CD4-positive, alpha-beta T cell (primary cell): ENCODE measurements around the gene BABAM2. TPM values are rescaled to one million over a fixed set of nuclear protein-coding genes. Genes with fewer than 3 reads are reported as not detected.
"Not testable (repeated sequence)": the region's sequence is repeated elsewhere in the genome, so short reads cannot be mapped to it uniquely, and the experiment has no call there.

ENCODE experiments used
- ATAC-seq: fragments of 200-7000 bp; cut with Tn5 transposase; one replicate; pipeline ENCODE4 v1.10.0; 2022; ENCODE audit warnings: mild to moderate bottlenecking; ENCODE audit not compliant: poor library complexity
- CTCF ChIA-PET: fragments of 350-600 bp; sonication (Branson Sonifier 250); formaldehyde crosslinking; loops from one replicate; lab custom pipeline; 2021; ENCODE audit warnings: antibody characterized with exemption, inconsistent platforms; lab: Charles Lee
- POLR2A ChIA-PET: fragments of 350-600 bp; sonication (Branson Sonifier 250); formaldehyde crosslinking; loops from one replicate; lab custom pipeline; 2021; ENCODE audit warnings: antibody characterized with exemption, inconsistent platforms; lab: Charles Lee
- DNase-seq, 14 experiments: peaks; one replicate each; pipeline ENCODE4 v3.0.0-alpha.2; 2013 to 2020; ENCODE audit warnings: mixed read lengths in 2 of 14
- H3K27ac ChIP-seq, 2 donors: one replicate each; pipeline versions ENCODE4 v1.5.1 to v1.7.0; 2013; ENCODE audit warnings: low read length in 2 of 2, low read depth in 1 of 2, mild to moderate bottlenecking in 1 of 2
- H3K27me3 ChIP-seq, 2 experiments: 1 replicate in 1 of 2; 2 replicates in 1 of 2; pipeline versions ENCODE4 v1.6.1 to v1.7.0; 2013; ENCODE audit warnings: low read length in 2 of 2, control low read depth in 1 of 2, mild to moderate bottlenecking in 1 of 2, moderate library complexity in 1 of 2; ENCODE audit not compliant: insufficient read depth in 2 of 2, control insufficient read depth in 1 of 2
- H3K36me3 ChIP-seq: one replicate; pipeline ENCODE4 v1.6.1; 2013; ENCODE audit warnings: low read length, control low read depth; ENCODE audit not compliant: insufficient read depth
- H3K4me1 ChIP-seq: one replicate; pipeline ENCODE4 v1.6.1; 2013; ENCODE audit warnings: low read length, control low read depth; ENCODE audit not compliant: insufficient read depth
- H3K4me3 ChIP-seq: one replicate; pipeline ENCODE4 v1.5.1; 2013; ENCODE audit warnings: mild to moderate bottlenecking, low read length, moderate library complexity
- H3K9me3 ChIP-seq, 2 experiments: 1 replicate in 1 of 2; 2 replicates in 1 of 2; pipeline versions ENCODE4 v1.6.1 to v1.7.0; 2013; ENCODE audit warnings: low read length in 2 of 2, mild to moderate bottlenecking in 2 of 2, control low read depth in 1 of 2, moderate library complexity in 1 of 2; ENCODE audit not compliant: control insufficient read depth in 1 of 2, insufficient read depth in 1 of 2
- H3K27ac Mint-ChIP-seq: one replicate; pipeline ENCODE4 v1.8.0; 2020; ENCODE audit warnings: mixed read lengths
- H3K27me3 Mint-ChIP-seq: one replicate; pipeline ENCODE4 v1.8.0; 2021; ENCODE audit warnings: mixed read lengths
- H3K36me3 Mint-ChIP-seq: one replicate; pipeline ENCODE4 v1.8.0; 2021; ENCODE audit warnings: low read depth, mixed read lengths
- H3K4me1 Mint-ChIP-seq: one replicate; pipeline ENCODE4 v1.8.0; 2021; ENCODE audit warnings: low read depth, mixed read lengths
- H3K4me3 Mint-ChIP-seq: one replicate; pipeline ENCODE4 v1.8.0; 2020; ENCODE audit warnings: mild to moderate bottlenecking, mixed read lengths
- H3K9me3 Mint-ChIP-seq: one replicate; pipeline ENCODE4 v1.8.0; 2020; ENCODE audit warnings: mixed read lengths
- intact Hi-C, 2 experiments: fragments of 100-400 bp; cut with DNase I in 1 of 2; cut with micrococcal nuclease in 1 of 2; formaldehyde crosslinking; loops; one replicate each; pipeline versions ENCODE4 v1.15.1 to v1.9.0; 2023 to 2025; cut with DNase I, micrococcal nuclease
- total RNA-seq, 174 experiments: library from RNA in 2 of 174; stranded (reverse) in 2 of 174; gene quantifications; one replicate each; pipeline ENCODE4 v1.2.3 and lab custom pipeline; 2021 to 2026
- TF ChIP-seq, protein P1 (sequence below): fragments of 200-600 bp; IDR thresholded peaks from one replicate; pipeline ENCODE4 v1.8.0; 2022; ENCODE audit warnings: antibody characterized with exemption, mild to moderate bottlenecking

Gene BABAM2
- total RNA-seq, 2 experiments from 2014 or later, result 29.2 to 32.8 TPM

DNA sequence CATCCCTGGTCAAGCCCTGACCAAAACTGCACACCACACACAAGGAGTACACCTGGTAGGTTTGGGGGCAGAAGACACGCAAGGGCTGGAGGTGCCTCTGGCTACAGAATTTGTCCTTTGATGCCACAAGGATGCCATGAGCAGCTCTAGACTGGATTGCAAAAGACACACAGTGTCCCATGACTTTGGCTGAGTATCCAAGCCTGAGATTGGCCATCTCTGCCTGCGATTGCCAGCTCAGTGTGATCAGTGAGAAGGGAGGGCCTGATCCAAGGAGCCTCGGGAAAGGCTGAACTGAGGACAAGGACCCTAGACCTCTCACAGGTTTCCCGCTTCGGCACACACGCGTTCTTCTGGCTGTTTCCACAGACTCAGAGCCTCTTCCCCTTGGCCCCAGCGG lies 442.2 kb downstream of the BABAM2 start:
- Histone ChIP-seq H3K27ac (no peak overlapping the region), H3K9me3 (no peaks in the 10 kb centered on the region), H3K36me3 (no peaks in the 10 kb centered on the region), H3K4me1 (no peaks in the 10 kb centered on the region), H3K4me3 (no peak overlapping the region), H3K27me3 (no peaks in the 10 kb centered on the region)
- Mint-ChIP-seq H3K36me3 (peaks cover 11% of the 10 kb centered on the region), H3K9me3 (no peaks in the 10 kb centered on the region), H3K4me1 (no peaks in the 10 kb centered on the region), H3K4me3 (no peak overlapping the region), H3K27me3 (no peaks in the 10 kb centered on the region), H3K27ac (no peak overlapping the region)
- CTCF ChIA-PET, result no interaction called here
- no peak for ATAC-seq
- POLR2A ChIA-PET, result no interaction called here
- DNase-seq, result no peak
- TF ChIP-seq, protein P1, sequence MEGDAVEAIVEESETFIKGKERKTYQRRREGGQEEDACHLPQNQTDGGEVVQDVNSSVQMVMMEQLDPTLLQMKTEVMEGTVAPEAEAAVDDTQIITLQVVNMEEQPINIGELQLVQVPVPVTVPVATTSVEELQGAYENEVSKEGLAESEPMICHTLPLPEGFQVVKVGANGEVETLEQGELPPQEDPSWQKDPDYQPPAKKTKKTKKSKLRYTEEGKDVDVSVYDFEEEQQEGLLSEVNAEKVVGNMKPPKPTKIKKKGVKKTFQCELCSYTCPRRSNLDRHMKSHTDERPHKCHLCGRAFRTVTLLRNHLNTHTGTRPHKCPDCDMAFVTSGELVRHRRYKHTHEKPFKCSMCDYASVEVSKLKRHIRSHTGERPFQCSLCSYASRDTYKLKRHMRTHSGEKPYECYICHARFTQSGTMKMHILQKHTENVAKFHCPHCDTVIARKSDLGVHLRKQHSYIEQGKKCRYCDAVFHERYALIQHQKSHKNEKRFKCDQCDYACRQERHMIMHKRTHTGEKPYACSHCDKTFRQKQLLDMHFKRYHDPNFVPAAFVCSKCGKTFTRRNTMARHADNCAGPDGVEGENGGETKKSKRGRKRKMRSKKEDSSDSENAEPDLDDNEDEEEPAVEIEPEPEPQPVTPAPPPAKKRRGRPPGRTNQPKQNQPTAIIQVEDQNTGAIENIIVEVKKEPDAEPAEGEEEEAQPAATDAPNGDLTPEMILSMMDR, result no peak
- intact Hi-C loops, result no loop called here

DNA sequence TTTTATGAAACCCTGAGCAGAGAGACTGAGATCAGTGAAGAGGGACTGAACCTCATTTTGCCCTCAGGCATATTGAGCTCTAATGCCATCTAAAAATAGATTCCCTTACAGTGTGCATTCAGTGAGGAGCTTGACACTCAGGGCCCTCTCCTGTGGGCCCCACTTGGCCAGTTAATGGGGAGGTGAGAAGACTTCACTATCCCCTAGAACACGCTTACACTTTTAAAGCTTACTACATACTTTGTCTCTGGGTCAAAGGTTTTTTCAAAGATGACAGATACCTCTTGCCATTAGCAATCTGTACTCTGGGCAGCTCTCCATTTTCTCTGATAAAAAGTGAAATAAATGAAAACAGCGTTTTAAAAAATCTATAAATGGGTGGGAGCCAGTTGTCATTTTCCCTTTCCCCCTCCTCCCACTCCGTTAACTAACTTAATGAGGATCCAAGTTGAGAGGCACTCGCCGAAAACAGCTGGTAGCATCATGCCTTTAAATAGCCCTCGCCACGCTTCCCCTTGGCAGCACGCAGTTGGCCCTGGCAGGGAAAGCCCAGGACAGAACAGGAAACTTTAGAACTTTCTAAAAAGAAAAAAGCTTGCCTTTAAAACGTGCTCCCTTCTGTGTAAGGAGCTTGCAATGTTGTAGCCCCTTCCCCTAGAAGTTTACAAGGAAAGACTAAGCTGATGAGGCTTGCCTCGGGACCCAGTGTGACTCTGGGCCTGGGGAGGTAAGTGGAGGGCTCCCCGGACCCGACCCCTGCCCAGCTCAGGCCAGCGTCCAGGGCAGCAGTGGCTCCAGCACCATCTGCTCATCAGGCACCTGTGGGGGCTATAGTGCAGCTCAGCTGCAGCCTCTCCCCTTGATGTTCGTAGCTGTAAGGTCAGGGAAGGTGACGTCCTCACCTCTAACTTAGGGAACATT lies 443.3 kb downstream of the BABAM2 start:
- Mint-ChIP-seq H3K27ac (no peak overlapping the region), H3K27me3 (no peaks in the 10 kb centered on the region), H3K4me3 (no peak overlapping the region), H3K4me1 (no peaks in the 10 kb centered on the region), H3K9me3 (no peaks in the 10 kb centered on the region), H3K36me3 (peaks cover 8% of the 10 kb centered on the region)
- H3K36me3 ChIP-seq, result peaks cover 4% of the 10 kb centered on the region
- no peak overlapping the region for H3K4me3 ChIP-seq
- CTCF ChIA-PET, result no interaction called here
- H3K27me3 ChIP-seq, result no peaks in the 10 kb centered on the region
- intact Hi-C loops, result no loop called here
- POLR2A ChIA-PET, result interaction anchor here (0.5 kb wide), 1 partner anchor 602 kb away, joined by 3 read pairs; no protein-coding TSS in a partner anchor
- no peak overlapping the region for H3K27ac ChIP-seq
- TF ChIP-seq, protein P1, result no peak
- H3K4me1 ChIP-seq, result no peaks in the 10 kb centered on the region
- DNase-seq, result no peak
- no peak for ATAC-seq
- no peaks in the 10 kb centered on the region for H3K9me3 ChIP-seq

DNA sequence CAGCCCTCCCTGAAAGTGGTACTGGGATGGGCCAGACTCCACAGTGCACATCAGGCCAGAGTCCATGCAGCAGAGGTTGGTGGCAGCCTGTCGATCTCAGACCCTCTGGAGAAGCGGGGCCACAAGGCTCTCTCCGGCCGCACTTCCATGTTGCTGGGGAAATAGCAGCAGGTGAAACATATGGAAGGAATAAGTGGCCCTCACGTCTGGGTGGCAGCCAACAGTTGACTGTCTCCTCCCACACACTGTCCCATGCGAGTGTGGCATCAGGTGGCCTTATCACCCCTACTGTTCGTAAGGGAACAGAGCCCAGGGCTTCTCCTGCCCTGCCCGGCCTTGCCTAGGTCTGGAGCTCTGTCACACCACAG lies 444.0 kb downstream of the BABAM2 start:
- TF ChIP-seq, protein P1, result no peak
- POLR2A ChIA-PET, result no interaction called here
- Mint-ChIP-seq H3K4me1 (no peaks in the 10 kb centered on the region), H3K36me3 (peaks cover 8% of the 10 kb centered on the region), H3K4me3 (no peak overlapping the region), H3K9me3 (no peaks in the 10 kb centered on the region), H3K27ac (no peak overlapping the region), H3K27me3 (no peaks in the 10 kb centered on the region)
- Histone ChIP-seq H3K36me3 (peaks cover 4% of the 10 kb centered on the region), H3K9me3 (no peaks in the 10 kb centered on the region), H3K27me3 (no peaks in the 10 kb centered on the region), H3K4me3 (no peak overlapping the region), H3K4me1 (no peaks in the 10 kb centered on the region), H3K27ac (no peak overlapping the region)
- intact Hi-C loops, result no loop called here
- no peak for DNase-seq
- CTCF ChIA-PET, result no interaction called here
- ATAC-seq, result no peak

DNA sequence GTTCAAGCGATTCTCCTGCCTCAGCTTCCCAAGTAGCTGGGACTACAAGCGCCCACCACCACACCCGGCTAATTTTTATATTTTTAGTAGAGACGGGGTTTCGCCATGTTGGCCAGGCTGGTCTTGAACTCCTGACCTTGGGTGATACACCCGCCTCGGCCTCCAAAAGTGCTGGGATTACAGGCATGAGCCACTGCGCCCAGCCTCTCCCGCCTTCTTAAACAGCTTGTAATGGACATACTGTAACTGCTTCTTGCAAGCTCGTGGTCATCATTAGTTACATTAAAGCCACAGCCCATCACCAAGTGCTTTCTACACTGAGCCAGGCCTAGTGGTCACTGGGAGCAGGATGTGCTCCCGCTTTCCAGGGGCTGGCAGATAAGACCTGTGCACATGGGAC lies 444.7 kb downstream of the BABAM2 start:
- H3K4me3 ChIP-seq, H3K9me3 Mint-ChIP-seq, intact Hi-C loops, H3K27me3 ChIP-seq, ATAC-seq, CTCF ChIA-PET, POLR2A ChIA-PET, H3K36me3 Mint-ChIP-seq, DNase-seq, H3K4me1 Mint-ChIP-seq, H3K27me3 Mint-ChIP-seq, H3K36me3 ChIP-seq, H3K9me3 ChIP-seq, H3K4me3 Mint-ChIP-seq, H3K4me1 ChIP-seq, H3K27ac Mint-ChIP-seq, H3K27ac ChIP-seq: not testable (repeated sequence)
